Ovary (tissue), 9 donors: ENCODE data around the gene SON. TPM values are rescaled to one million over a fixed set of nuclear protein-coding genes. Genes with fewer than 3 reads are reported as not detected.
A peak's percentile ranks its signal among the peaks of the same experiment; 100 is the strongest.

ENCODE experiments used
- DNase-seq, 5 donors: peaks; one replicate each; pipeline ENCODE4 v3.0.0-alpha.2; 2019 to 2020
- H3K27ac ChIP-seq, 2 donors: fragments of 200-600 bp; one replicate each; pipeline versions ENCODE4 v1.5.1 to v1.8.0; 2019 to 2022
- H3K27me3 ChIP-seq: fragments of 200-600 bp; one replicate; pipeline ENCODE4 v1.8.0; 2022
- H3K36me3 ChIP-seq: fragments of 200-600 bp; sonication (generic); one replicate; pipeline ENCODE4 v1.5.1; 2019
- H3K4me1 ChIP-seq: one replicate; pipeline ENCODE4 v1.8.1; 2013; ENCODE audit warnings: mild to moderate bottlenecking, moderate library complexity; ENCODE audit not compliant: insufficient read depth
- H3K4me3 ChIP-seq: fragments of 200-600 bp; sonication (generic); one replicate; pipeline ENCODE4 v1.5.1; 2017
- H3K9me3 ChIP-seq, 2 donors: fragments of 200-600 bp in 1 of 2; sonication (generic) in 1 of 2; one replicate each; pipeline versions ENCODE4 v1.5.1 to v1.8.1; 2013 to 2019; ENCODE audit warnings: mild to moderate bottlenecking in 1 of 2, moderate library complexity in 1 of 2
- EP300 ChIP-seq: sonication (generic); formaldehyde crosslinking; IDR thresholded peaks from one replicate; pipeline ENCODE4 v1.6.1; 2017; ENCODE audit warnings: antibody characterized with exemption
- POLR2A ChIP-seq: fragments of 450-650 bp; IDR thresholded peaks from one replicate; pipeline ENCODE4 v1.6.1; 2017; ENCODE audit warnings: antibody characterized with exemption, mild to moderate bottlenecking, moderate library complexity
- WGBS, 3 donors: extraction: QIAGEN DNeasy Blood & Tissue Kit in 1 of 3; methylation state at CpG; one replicate each; pipeline versions ENCODE4 v1.1.5 to v1.1.7; 2013 to 2017; 5-methylcytosine and 5-hydroxymethylcytosine counted together
- intact Hi-C, 4 donors: fragments of 100-400 bp; cut with DNase I; formaldehyde crosslinking; loops; one replicate each; pipeline versions ENCODE4 v1.11.0 to v1.15.1; 2022 to 2023
- polyA plus RNA-seq, 2 donors: library from polyadenylated mRNA; stranded (reverse); fragments of 200-250 nt in 1 of 2; fragments of 350-450 nt in 1 of 2; fragmentation: Illumina TruSeq in 1 of 2; extraction: RNeasy Lipid Tissue Mini Kit (QIAGEN cat#74804) in 1 of 2; gene quantifications; one replicate each; pipeline ENCODE4 v1.2.3, GENCODE V29; 2013 to 2014
- total RNA-seq, 7 donors: library from RNA; depleted of rRNA in 2 of 7; stranded (reverse); fragments of >200 nt in 2 of 7; fragmentation: NEBNext Ultra II Directional in 3 of 7; extraction: Animal tissue kit (Norgen Biotek cat#: 25700) in 3 of 7; gene quantifications; one replicate each; pipeline versions ENCODE4 v1.1.0 to v1.2.4, GENCODE V29; 2016 to 2023
- TF ChIP-seq, protein P1 (sequence below), 3 donors: fragments of 450-650 bp in 2 of 3; fragments of 200-600 bp in 1 of 3; IDR thresholded peaks; one replicate each; pipeline versions ENCODE4 v1.5.1 to v1.8.0; 2016 to 2022; ENCODE audit warnings: antibody characterized with exemption in 3 of 3, mild to moderate bottlenecking in 1 of 3
- donor health status: DM: no; HTN: no; CAD: no; lungs with moderate emphysema.
- donor health status: DM: no; HTN: no; CAD: no.
- donor health status: Bipolar disorder and iron deficiency.
- donor health status: DM: yes; HTN: yes; CAD: no.
- donor health status: DM: no; HTN: no; CAD: no.
- donor health status: DM: yes; HTN: yes; CAD: no.

SON gene
- total and polyA plus RNA-seq, 9 donors: 107 to 351 (median 263) TPM

DNA sequence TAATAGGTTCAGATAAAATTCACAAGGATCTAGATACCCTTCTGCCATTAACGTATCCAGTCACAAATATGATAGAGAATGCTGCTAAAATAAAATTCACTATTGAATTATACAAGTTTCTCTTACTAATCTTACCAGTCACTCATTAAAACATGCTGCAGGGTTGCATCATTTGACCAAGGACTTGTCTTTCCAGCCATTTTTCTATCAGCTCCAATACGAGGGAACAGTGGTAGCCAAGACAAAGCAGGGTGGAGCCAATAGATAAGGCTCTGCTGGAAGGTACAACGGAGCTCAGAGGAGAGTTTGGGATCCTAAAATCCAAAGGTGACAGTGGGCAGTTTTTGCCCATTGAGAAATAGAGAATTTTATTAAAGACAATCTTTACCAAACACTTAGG lies 41.6 kb downstream of the SON start:
- no peak overlapping the region for H3K27ac ChIP-seq
- 74 to 78% (median 77%) methylated on average over 3 of the region's 3 CpGs for WGBS, 3 donors
- H3K36me3 ChIP-seq: no peaks in the 10 kb centered on the region
- TF ChIP-seq, protein P1, sequence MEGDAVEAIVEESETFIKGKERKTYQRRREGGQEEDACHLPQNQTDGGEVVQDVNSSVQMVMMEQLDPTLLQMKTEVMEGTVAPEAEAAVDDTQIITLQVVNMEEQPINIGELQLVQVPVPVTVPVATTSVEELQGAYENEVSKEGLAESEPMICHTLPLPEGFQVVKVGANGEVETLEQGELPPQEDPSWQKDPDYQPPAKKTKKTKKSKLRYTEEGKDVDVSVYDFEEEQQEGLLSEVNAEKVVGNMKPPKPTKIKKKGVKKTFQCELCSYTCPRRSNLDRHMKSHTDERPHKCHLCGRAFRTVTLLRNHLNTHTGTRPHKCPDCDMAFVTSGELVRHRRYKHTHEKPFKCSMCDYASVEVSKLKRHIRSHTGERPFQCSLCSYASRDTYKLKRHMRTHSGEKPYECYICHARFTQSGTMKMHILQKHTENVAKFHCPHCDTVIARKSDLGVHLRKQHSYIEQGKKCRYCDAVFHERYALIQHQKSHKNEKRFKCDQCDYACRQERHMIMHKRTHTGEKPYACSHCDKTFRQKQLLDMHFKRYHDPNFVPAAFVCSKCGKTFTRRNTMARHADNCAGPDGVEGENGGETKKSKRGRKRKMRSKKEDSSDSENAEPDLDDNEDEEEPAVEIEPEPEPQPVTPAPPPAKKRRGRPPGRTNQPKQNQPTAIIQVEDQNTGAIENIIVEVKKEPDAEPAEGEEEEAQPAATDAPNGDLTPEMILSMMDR (IDR thresholded peaks at IDR 0.05): no peak
- TF ChIP-seq POLR2A (no peak), EP300 (no peak)
- H3K4me1 ChIP-seq: no peaks in the 10 kb centered on the region
- no peak overlapping the region for H3K4me3 ChIP-seq
- intact Hi-C loops: no loop called here
- H3K27me3 ChIP-seq: no peaks in the 10 kb centered on the region
- DNase-seq: no peak
- no peaks in the 10 kb centered on the region for H3K9me3 ChIP-seq

DNA sequence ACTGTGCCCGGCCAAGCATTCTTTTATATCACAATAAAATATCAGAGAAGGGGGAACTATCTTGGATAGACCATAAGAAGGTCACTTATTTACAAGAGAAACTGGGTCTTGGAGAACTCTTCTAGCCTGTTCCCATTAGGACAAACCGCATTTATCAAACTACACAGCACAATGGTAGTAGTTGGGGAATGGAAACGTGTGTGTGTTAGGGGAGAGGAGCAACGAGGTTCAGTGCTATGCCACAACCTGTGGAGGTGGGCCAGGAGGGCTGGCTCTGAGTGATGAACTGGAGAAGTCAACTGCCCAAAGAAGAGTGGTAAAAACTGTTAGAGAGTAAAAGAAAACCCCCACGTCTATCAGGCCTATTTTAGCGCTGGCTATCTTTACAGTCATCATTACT lies 44.1 kb downstream of the SON start:
- DNase-seq: no peak
- Histone ChIP-seq H3K27ac (no peak overlapping the region), H3K36me3 (no peaks in the 10 kb centered on the region), H3K4me1 (no peaks in the 10 kb centered on the region), H3K27me3 (no peaks in the 10 kb centered on the region), H3K9me3 (no peaks in the 10 kb centered on the region), H3K4me3 (no peak overlapping the region)
- no peak for TF ChIP-seq POLR2A
- TF ChIP-seq EP300: no peak
- TF ChIP-seq, protein P1 (IDR thresholded peaks at IDR 0.05): no peak
- 71 to 77% (median 76%) methylated on average over 6 of the region's 6 CpGs for WGBS, 3 donors
- intact Hi-C loops: no loop called here

DNA sequence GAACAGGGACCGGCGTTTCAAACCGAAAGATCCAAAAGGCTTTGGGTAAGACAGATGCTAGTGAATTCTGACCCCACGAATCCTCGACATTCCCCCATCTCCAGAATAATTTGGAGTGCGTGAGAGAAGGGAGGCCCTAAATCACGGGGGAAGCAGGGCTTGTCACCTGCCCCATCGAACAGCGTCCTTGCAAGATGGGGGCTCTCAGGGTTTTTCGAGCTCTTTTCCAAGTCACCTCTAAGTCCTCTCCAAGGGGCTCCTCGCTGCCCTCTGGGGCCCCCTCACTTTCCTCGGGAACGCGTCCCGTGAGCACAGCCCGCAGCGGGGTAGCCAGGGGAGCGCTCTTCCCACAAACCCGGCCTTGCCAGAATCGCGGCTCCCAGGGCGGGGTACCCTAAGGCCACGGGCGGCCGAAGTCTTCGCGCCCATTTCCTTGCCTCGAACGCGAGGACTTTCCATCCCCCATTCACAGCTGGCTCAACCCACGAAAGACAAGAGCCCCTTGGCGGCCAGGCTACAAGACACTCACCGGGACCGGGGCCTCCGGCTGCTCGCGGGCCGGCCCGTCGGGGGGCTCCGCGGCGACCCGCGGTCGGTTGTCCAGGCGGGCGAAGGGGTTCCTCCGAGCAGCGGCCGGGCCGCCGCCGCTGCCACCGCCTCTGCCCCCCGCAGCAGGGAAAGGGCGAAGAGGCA lies 45.1 kb downstream of the SON start:
- Histone ChIP-seq H3K9me3 (no peaks in the 10 kb centered on the region), H3K36me3 (no peaks in the 10 kb centered on the region), H3K4me3 (peak overlapping the region; percentile 65), H3K4me1 (no peaks in the 10 kb centered on the region), H3K27me3 (no peaks in the 10 kb centered on the region), H3K27ac (peak overlapping the region; percentile 66 to 72)
- whole genome bisulfite sequencing, 3 donors: 1% methylated on average over 55 to 57 of the region's 57 CpGs
- intact Hi-C loops: no loop called here
- DNase-seq: peak; percentile 32 to 60 (median 54)
- TF ChIP-seq EP300 (no peak), POLR2A (no peak)
- TF ChIP-seq, protein P1 (IDR thresholded peaks at IDR 0.05): no peak

DNA sequence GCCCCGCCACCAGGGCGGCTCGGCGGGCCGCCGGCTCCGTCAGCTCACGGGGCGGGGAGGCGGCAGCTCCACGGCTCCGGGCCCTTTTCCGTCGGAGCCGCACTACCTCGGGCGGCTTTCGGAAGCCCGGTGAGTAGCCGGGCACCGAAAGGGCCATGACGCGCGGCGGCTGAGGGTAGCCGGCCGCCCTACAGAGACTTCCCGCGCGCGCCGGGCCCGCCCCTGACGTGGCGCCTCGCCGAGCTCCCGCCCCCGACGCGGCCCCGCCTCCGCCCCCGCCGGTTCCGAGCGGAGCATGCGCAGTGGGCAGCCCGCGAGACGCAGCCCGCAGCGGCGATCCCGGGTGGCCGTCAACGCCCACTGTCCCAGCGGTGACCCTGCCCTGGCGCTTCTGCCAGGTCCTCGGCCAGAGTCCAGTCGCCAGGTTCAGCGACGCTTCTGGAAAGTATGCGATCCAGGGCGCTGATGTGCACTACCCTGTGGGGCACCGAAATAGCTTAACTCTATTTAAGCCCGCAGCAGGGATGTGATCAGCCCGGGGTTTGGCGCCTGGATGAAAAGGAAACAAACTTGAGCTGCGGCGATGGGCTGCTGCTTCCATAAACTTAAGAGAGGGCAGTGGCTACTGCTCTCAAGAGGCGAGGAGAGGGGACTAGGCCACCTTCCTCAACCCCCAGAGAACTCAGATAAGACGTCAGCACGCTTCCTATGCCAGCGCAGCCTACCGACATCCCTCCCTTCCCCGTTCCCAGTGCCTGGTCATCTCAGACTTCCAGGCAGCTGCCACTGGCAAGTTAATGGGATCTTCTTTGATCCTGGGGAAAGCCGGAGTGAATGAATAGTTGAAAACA lies 45.9 kb downstream of the SON start, which contains the start of gene DONSON:
TSS of gene DONSON (minus strand) at position 200 of the 851 bp plus-strand sequence. CDS start at position 157, 43 bp downstream.
- Histone ChIP-seq H3K4me3 (peak within 1 kb of the TSS; percentile 65), H3K27ac (peak within 1 kb of the TSS; percentile 66 to 72), H3K36me3 (no peaks in the 10 kb centered on the region), H3K27me3 (no peaks in the 10 kb centered on the region), H3K4me1 (no peaks in the 10 kb centered on the region), H3K9me3 (no peaks in the 10 kb centered on the region)
- intact Hi-C loops: no loop called here
- 0 to 1% (median 0%) methylated on average over 43 to 78 of the region's 78 CpGs for WGBS, 3 donors
- TF ChIP-seq EP300 (no peak), POLR2A (peak; percentile 44)
- TF ChIP-seq, protein P1 (IDR thresholded peaks at IDR 0.05): peak in 1 of 3 donors; percentile 17
- peak; percentile 82 to 93 (median 89) for DNase-seq
